HEK293 (cell line): ENCODE measurements around the gene THSD4.
A peak's percentile ranks its signal among the peaks of the same experiment; 100 is the strongest.

Experiments
- CTCF ChIA-PET: fragments of 350-600 bp; formaldehyde crosslinking; extraction: SDS; loops from one replicate; lab custom pipeline; 2021; ENCODE audit warnings: antibody characterized with exemption; lab: Yijun Ruan, JAX
- POLR2A ChIA-PET: fragments of 300-600 bp; formaldehyde crosslinking; extraction: SDS; loops from one replicate; lab custom pipeline; 2020; ENCODE audit warnings: antibody characterized with exemption, inconsistent platforms; lab: Yijun Ruan, JAX
- H3K27ac ChIP-seq: fragments of 200-500 bp; sonication (Bioruptor generic); 2 replicates; pipeline ENCODE4 v1.5.1; 2014; ENCODE audit warnings: low read depth, low read length, control low read depth, inconsistent platforms; ENCODE audit errors: extremely low read depth
- H3K36me3 ChIP-seq, 2 experiments: fragments of 200-500 bp in 1 of 2; sonication (Bioruptor generic) in 1 of 2; 1 replicate in 1 of 2; 2 replicates in 1 of 2; pipeline ENCODE4 v1.5.1; 2014 to 2017; ENCODE audit warnings: inconsistent platforms in 2 of 2, low read length in 2 of 2; ENCODE audit not compliant: control insufficient read depth in 2 of 2, insufficient read depth in 1 of 2
- H3K4me1 ChIP-seq: fragments of 200-500 bp; sonication (Bioruptor generic); 2 replicates; pipeline ENCODE4 v1.5.1; 2014; ENCODE audit warnings: mild to moderate bottlenecking, low read length, inconsistent platforms; ENCODE audit not compliant: control insufficient read depth, insufficient read depth
- H3K4me3 ChIP-seq: 2 replicates; pipeline ENCODE4 v1.5.1; 2011; ENCODE audit warnings: low read depth, mild to moderate bottlenecking, control low read depth, low read length, moderate library complexity
- H3K9me3 ChIP-seq: fragments of 200-500 bp; sonication (Bioruptor generic); 2 replicates; pipeline ENCODE4 v1.5.1; 2014; ENCODE audit warnings: low read depth, low read length, inconsistent platforms; ENCODE audit not compliant: control insufficient read depth, insufficient read depth
- FEZF1 ChIP-seq: fragments of 450-650 bp; formaldehyde crosslinking; IDR thresholded peaks from 2 replicates; pipeline ENCODE4 v1.5.1; 2016; ENCODE audit warnings: missing biosample characterization, missing genetic modification characterization
- SP3 ChIP-seq: fragments of 450-650 bp; formaldehyde crosslinking; IDR thresholded peaks from 2 replicates; pipeline ENCODE4 v1.5.1; 2016; ENCODE audit warnings: missing biosample characterization, missing genetic modification characterization
- ZBTB1 ChIP-seq: fragments of 450-650 bp; formaldehyde crosslinking; IDR thresholded peaks from 2 replicates; pipeline ENCODE4 v1.5.1; 2016; ENCODE audit warnings: missing biosample characterization, missing genetic modification characterization
- ZFP69B ChIP-seq: fragments of 450-650 bp; formaldehyde crosslinking; IDR thresholded peaks from 2 replicates; pipeline ENCODE4 v1.5.1; 2016; ENCODE audit warnings: missing biosample characterization, missing genetic modification characterization
- ZNF10 ChIP-seq: fragments of 450-650 bp; formaldehyde crosslinking; IDR thresholded peaks from 2 replicates; pipeline ENCODE4 v1.5.1; 2017; ENCODE audit warnings: missing biosample characterization, missing genetic modification characterization
- ZNF112 ChIP-seq: fragments of 450-650 bp; formaldehyde crosslinking; IDR thresholded peaks from 2 replicates; pipeline ENCODE4 v1.5.0; 2017; ENCODE audit warnings: missing biosample characterization, missing genetic modification characterization
- ZNF114 ChIP-seq: fragments of 450-650 bp; formaldehyde crosslinking; IDR thresholded peaks from 2 replicates; pipeline ENCODE4 v1.5.0; 2017; ENCODE audit warnings: missing biosample characterization, missing genetic modification characterization
- ZNF140 ChIP-seq: fragments of 450-650 bp; formaldehyde crosslinking; IDR thresholded peaks from 2 replicates; pipeline ENCODE4 v1.5.1; 2016; ENCODE audit warnings: missing biosample characterization, missing genetic modification characterization
- ZNF175 ChIP-seq: fragments of 450-650 bp; formaldehyde crosslinking; IDR thresholded peaks from 2 replicates; pipeline ENCODE4 v1.5.1; 2016; ENCODE audit warnings: missing biosample characterization, missing genetic modification characterization
- ZNF221 ChIP-seq: fragments of 450-650 bp; formaldehyde crosslinking; IDR thresholded peaks from 2 replicates; pipeline ENCODE4 v1.5.1; 2017; ENCODE audit warnings: missing biosample characterization, missing genetic modification characterization, borderline replicate concordance
- ZNF311 ChIP-seq: fragments of 450-650 bp; formaldehyde crosslinking; IDR thresholded peaks from 2 replicates; pipeline ENCODE4 v1.5.1; 2017; ENCODE audit warnings: missing biosample characterization, missing genetic modification characterization, borderline replicate concordance
- ZNF324 ChIP-seq: fragments of 450-650 bp; formaldehyde crosslinking; IDR thresholded peaks from 2 replicates; pipeline ENCODE4 v1.5.1; 2016; ENCODE audit warnings: missing biosample characterization, missing genetic modification characterization
- ZNF394 ChIP-seq: fragments of 450-650 bp; formaldehyde crosslinking; IDR thresholded peaks from 2 replicates; pipeline ENCODE4 v1.5.1; 2016; ENCODE audit warnings: missing biosample characterization, missing genetic modification characterization, mild to moderate bottlenecking, moderate library complexity, borderline replicate concordance
- ZNF658 ChIP-seq: fragments of 450-650 bp; formaldehyde crosslinking; IDR thresholded peaks from 2 replicates; pipeline ENCODE4; 2016; ENCODE audit warnings: missing biosample characterization, missing genetic modification characterization
- ZNF76 ChIP-seq: fragments of 450-650 bp; formaldehyde crosslinking; IDR thresholded peaks from 2 replicates; pipeline ENCODE4; 2016; ENCODE audit warnings: low read depth, missing biosample characterization, missing genetic modification characterization, borderline replicate concordance
- ZNF792 ChIP-seq: fragments of 450-650 bp; formaldehyde crosslinking; IDR thresholded peaks from 2 replicates; pipeline ENCODE4 v1.5.1; 2016; ENCODE audit warnings: missing biosample characterization, missing genetic modification characterization
- TF ChIP-seq, protein P1 (sequence below): fragments of 450-650 bp; formaldehyde crosslinking; IDR thresholded peaks from 2 replicates; pipeline ENCODE4 v1.5.1; 2017; ENCODE audit warnings: missing biosample characterization, missing genetic modification characterization
- TF ChIP-seq, protein P2 (sequence below): fragments of 450-650 bp; formaldehyde crosslinking; IDR thresholded peaks from 2 replicates; pipeline ENCODE4 v1.5.1; 2017; ENCODE audit warnings: missing biosample characterization, missing genetic modification characterization
- TF ChIP-seq, protein P3 (sequence below): fragments of 450-650 bp; formaldehyde crosslinking; IDR thresholded peaks from 2 replicates; pipeline ENCODE4 v1.5.1; 2016; ENCODE audit warnings: missing biosample characterization, missing genetic modification characterization

THSD4 gene

DNA sequence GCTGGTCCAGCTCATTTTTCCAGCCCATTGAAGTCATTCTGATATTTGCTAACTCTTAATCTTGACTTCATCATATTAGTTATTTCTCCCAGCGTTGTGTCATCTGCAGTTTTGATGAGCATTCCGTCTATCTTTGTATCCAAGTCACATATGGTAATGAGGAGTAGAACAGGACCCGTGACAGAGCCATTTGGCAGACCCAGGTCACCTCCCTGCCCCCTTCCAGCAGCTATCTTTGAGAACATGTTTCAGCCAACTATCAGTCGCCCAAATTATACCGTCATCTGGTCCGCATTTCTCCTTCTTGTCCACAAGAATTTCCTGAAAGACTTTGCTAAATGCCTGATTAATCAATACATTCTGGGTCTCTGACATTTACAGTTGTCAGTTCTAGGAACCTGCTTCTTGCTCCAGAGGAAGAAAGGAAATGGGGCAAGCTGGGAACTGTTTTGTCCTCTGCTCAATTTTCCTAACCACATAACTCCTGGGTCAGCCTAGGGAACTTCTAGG lies 347.9 kb downstream of the THSD4 start (continued):
- TF ChIP-seq ZNF792 (tag by site-specific recombination), result no peak

DNA sequence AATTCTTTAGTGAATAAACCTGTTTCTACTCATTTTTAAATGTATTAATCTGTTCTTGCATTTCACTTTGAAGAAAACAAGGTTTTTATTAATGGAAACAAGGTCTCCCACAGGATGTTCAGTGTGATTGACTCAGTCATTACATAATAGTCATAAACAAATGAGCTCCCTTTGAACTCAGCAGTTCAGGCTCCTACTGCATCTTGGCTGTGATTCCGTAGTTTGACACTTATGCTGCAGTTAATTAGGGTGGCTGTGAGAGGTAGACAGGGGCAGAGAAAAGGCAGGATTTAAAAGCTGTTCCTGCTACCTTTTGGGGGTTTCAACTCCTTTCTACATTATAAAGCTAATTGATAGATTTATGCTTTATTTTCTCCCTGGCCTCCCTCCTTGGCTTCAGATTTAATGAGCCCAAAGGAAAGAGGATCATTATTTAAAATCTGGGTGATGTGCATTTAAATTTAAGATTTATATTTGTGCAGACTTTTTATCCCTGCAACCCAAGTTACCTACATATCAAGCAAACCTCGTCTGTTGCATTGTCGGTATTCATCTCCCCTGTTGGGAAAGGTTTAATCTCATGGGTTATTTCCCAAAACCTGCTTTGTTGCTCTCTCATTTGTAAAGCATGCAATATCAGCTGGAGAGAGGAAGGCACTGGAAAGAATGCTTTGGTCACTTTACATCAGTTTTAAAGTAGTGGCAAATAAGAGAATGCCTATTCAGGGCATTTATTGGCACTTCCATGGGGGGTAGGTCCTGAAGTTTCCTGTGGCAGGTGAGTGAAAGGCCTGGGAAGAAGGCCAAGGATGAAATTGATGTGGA lies 350.1 kb downstream of the THSD4 start:
- CTCF ChIA-PET, result interaction anchor here (0.6 to 1.7 kb wide), 7 partner anchors 20 to 456 kb away, joined by 3 to 6 read pairs (median 3); no protein-coding TSS in a partner anchor
- no peaks in the 10 kb centered on the region for H3K9me3 ChIP-seq
- TF ChIP-seq FEZF1 (tag by site-specific recombination) (0 out of 2 replicates have a peak, but pooled peaks have one; percentile 8), ZFP69B (tag by site-specific recombination) (no peak)

GRCh38 chr15:71468715-71469114 lies 353.4 kb downstream of the THSD4 start:
- ChIA-PET CTCF (interaction anchor here (0.8 kb wide), 1 partner anchor 8 kb away, joined by 3 read pairs; no protein-coding TSS in a partner anchor), POLR2A (interaction anchor here (0.6 kb wide), 1 partner anchor 10 kb away, joined by 4 read pairs; no protein-coding TSS in a partner anchor)
- no peak overlapping the region for H3K4me3 ChIP-seq
- H3K9me3 ChIP-seq, result no peaks in the 10 kb centered on the region
- H3K4me1 ChIP-seq, result no peaks in the 10 kb centered on the region
- no peaks in the 10 kb centered on the region for H3K36me3 ChIP-seq
- TF ChIP-seq, protein P1, sequence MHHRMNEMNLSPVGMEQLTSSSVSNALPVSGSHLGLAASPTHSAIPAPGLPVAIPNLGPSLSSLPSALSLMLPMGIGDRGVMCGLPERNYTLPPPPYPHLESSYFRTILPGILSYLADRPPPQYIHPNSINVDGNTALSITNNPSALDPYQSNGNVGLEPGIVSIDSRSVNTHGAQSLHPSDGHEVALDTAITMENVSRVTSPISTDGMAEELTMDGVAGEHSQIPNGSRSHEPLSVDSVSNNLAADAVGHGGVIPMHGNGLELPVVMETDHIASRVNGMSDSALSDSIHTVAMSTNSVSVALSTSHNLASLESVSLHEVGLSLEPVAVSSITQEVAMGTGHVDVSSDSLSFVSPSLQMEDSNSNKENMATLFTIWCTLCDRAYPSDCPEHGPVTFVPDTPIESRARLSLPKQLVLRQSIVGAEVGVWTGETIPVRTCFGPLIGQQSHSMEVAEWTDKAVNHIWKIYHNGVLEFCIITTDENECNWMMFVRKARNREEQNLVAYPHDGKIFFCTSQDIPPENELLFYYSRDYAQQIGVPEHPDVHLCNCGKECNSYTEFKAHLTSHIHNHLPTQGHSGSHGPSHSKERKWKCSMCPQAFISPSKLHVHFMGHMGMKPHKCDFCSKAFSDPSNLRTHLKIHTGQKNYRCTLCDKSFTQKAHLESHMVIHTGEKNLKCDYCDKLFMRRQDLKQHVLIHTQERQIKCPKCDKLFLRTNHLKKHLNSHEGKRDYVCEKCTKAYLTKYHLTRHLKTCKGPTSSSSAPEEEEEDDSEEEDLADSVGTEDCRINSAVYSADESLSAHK, result no peak
- TF ChIP-seq SP3 (no peak), ZNF394 (no peak), ZNF112 (tag by site-specific recombination) (no peak), ZNF10 (no peak), ZNF324 (tag by site-specific recombination) (no peak), ZNF140 (tag by site-specific recombination) (no peak), ZNF76 (tag by site-specific recombination) (no peak), ZNF658 (tag by site-specific recombination) (no peak), ZNF221 (no peak), ZBTB1 (tag by site-specific recombination) (no peak), ZNF311 (tag by site-specific recombination) (no peak), ZNF114 (no peak), ZNF175 (tag by site-specific recombination) (no peak)
- TF ChIP-seq, protein P2, sequence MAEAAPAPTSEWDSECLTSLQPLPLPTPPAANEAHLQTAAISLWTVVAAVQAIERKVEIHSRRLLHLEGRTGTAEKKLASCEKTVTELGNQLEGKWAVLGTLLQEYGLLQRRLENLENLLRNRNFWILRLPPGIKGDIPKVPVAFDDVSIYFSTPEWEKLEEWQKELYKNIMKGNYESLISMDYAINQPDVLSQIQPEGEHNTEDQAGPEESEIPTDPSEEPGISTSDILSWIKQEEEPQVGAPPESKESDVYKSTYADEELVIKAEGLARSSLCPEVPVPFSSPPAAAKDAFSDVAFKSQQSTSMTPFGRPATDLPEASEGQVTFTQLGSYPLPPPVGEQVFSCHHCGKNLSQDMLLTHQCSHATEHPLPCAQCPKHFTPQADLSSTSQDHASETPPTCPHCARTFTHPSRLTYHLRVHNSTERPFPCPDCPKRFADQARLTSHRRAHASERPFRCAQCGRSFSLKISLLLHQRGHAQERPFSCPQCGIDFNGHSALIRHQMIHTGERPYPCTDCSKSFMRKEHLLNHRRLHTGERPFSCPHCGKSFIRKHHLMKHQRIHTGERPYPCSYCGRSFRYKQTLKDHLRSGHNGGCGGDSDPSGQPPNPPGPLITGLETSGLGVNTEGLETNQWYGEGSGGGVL (tag by site-specific recombination), result no peak
- TF ChIP-seq, protein P3, sequence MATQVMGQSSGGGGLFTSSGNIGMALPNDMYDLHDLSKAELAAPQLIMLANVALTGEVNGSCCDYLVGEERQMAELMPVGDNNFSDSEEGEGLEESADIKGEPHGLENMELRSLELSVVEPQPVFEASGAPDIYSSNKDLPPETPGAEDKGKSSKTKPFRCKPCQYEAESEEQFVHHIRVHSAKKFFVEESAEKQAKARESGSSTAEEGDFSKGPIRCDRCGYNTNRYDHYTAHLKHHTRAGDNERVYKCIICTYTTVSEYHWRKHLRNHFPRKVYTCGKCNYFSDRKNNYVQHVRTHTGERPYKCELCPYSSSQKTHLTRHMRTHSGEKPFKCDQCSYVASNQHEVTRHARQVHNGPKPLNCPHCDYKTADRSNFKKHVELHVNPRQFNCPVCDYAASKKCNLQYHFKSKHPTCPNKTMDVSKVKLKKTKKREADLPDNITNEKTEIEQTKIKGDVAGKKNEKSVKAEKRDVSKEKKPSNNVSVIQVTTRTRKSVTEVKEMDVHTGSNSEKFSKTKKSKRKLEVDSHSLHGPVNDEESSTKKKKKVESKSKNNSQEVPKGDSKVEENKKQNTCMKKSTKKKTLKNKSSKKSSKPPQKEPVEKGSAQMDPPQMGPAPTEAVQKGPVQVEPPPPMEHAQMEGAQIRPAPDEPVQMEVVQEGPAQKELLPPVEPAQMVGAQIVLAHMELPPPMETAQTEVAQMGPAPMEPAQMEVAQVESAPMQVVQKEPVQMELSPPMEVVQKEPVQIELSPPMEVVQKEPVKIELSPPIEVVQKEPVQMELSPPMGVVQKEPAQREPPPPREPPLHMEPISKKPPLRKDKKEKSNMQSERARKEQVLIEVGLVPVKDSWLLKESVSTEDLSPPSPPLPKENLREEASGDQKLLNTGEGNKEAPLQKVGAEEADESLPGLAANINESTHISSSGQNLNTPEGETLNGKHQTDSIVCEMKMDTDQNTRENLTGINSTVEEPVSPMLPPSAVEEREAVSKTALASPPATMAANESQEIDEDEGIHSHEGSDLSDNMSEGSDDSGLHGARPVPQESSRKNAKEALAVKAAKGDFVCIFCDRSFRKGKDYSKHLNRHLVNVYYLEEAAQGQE, result no peak
- H3K27ac ChIP-seq, result no peak overlapping the region

More for the DNA sequence above, 350.1 kb downstream of the THSD4 start:
- Histone ChIP-seq H3K4me3 (no peak overlapping the region), H3K4me1 (no peaks in the 10 kb centered on the region), H3K36me3 (no peaks in the 10 kb centered on the region), H3K27ac (no peak overlapping the region)
- POLR2A ChIA-PET, result no interaction called here
